ENCODE measurements around the gene RAI1.

DNA sequence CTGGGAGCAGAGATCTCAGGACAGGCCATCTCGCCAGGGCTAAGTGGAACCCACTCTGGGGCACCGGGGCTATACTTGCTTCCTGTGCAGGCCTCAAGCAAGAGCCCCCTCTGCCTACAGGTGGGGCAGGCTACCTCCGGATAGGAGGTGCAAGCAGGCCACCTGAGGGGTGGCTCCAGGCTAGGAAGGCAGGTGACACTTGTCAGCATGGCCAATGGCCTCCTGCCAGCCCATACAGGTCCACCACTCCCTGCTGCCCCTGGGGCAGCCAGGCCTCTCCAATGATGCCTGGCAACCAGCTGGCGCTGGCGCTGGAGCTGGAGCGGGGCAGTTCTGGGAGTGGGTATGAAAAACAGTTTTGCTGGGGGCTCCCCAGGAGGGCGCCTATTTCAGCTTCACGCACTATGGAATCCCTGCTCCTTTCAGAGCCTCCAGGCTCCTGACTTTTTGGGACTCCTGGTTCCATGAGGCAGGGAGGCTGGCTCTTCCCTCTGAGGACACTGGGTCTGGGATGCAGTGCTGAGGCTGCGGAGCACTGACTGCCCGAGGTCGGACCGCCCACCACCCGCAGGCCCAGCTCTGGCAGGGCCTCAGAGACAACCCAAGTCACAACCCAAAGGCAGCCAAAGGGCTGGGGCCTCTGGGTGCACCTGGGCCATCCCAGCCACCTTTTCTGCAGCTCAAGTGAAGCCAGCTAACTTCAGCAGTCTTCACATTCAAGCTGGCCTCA is 164.0 kb downstream of the RAI1 start:
- TF ChIP-seq, protein P1, sequence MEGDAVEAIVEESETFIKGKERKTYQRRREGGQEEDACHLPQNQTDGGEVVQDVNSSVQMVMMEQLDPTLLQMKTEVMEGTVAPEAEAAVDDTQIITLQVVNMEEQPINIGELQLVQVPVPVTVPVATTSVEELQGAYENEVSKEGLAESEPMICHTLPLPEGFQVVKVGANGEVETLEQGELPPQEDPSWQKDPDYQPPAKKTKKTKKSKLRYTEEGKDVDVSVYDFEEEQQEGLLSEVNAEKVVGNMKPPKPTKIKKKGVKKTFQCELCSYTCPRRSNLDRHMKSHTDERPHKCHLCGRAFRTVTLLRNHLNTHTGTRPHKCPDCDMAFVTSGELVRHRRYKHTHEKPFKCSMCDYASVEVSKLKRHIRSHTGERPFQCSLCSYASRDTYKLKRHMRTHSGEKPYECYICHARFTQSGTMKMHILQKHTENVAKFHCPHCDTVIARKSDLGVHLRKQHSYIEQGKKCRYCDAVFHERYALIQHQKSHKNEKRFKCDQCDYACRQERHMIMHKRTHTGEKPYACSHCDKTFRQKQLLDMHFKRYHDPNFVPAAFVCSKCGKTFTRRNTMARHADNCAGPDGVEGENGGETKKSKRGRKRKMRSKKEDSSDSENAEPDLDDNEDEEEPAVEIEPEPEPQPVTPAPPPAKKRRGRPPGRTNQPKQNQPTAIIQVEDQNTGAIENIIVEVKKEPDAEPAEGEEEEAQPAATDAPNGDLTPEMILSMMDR (IDR thresholded peaks at IDR 0.05): no peak
- TF ChIP-seq POLR2AphosphoS5 (IDR thresholded peaks at IDR 0.05; ENCODE audit: insufficient read depth in 1 of 2, low read depth in 1 of 2) (no peak), POLR2A (IDR thresholded peaks at IDR 0.05) (no peak)
